Colonic mucosa (tissue), 4 donors: ENCODE results near the gene F12. TPM values are rescaled to one million over a fixed set of nuclear protein-coding genes. Genes with fewer than 3 reads are reported as not detected.

ENCODE experiments used
- DNase-seq: peaks from one replicate; pipeline ENCODE4 v3.0.0-alpha.2; 2020
- H3K27ac ChIP-seq: fragments of 200-600 bp; one replicate; pipeline ENCODE4 v1.8.0; 2021
- H3K27me3 ChIP-seq: fragments of 200-600 bp; one replicate; pipeline ENCODE4 v1.8.0; 2021
- H3K36me3 ChIP-seq: fragments of 200-600 bp; one replicate; pipeline ENCODE4 v1.8.0; 2021
- H3K4me1 ChIP-seq: fragments of 200-600 bp; one replicate; pipeline ENCODE4 v1.8.0; 2021; ENCODE audit warnings: mild to moderate bottlenecking
- H3K4me3 ChIP-seq: fragments of 200-600 bp; one replicate; pipeline ENCODE4 v1.8.0; 2021
- H3K9ac ChIP-seq, 2 donors: one replicate each; pipeline ENCODE4 v1.7.0; 2013; ENCODE audit warnings: control low read depth in 2 of 2, low read depth in 2 of 2, low read length in 2 of 2
- H3K9me3 ChIP-seq: fragments of 200-600 bp; one replicate; pipeline ENCODE4 v1.8.0; 2021
- intact Hi-C: fragments of 100-400 bp; cut with DNase I; formaldehyde crosslinking; loops from one replicate; pipeline ENCODE4 v1.14.1; 2022
- total RNA-seq, 2 donors: library from RNA; stranded (reverse); fragmentation: NEBNext Ultra II Directional in 1 of 2; extraction: Animal tissue kit (Norgen Biotek cat#: 25700) in 1 of 2; gene quantifications; one replicate each; pipeline ENCODE4 v1.2.1, GENCODE V29; 2021
- TF ChIP-seq, protein P1 (sequence below): fragments of 200-600 bp; IDR thresholded peaks from one replicate; pipeline ENCODE4 v1.8.0; 2022; ENCODE audit warnings: antibody characterized with exemption, mild to moderate bottlenecking
- donor health status: healthy.
- donor health status: DM: no; HTN: no; CAD: no.
- donor health status: DM: no; HTN: no; CAD: no.

Gene F12
- total RNA-seq, 2 donors from 2014 or later, result 14.7 to 34.0 TPM

DNA sequence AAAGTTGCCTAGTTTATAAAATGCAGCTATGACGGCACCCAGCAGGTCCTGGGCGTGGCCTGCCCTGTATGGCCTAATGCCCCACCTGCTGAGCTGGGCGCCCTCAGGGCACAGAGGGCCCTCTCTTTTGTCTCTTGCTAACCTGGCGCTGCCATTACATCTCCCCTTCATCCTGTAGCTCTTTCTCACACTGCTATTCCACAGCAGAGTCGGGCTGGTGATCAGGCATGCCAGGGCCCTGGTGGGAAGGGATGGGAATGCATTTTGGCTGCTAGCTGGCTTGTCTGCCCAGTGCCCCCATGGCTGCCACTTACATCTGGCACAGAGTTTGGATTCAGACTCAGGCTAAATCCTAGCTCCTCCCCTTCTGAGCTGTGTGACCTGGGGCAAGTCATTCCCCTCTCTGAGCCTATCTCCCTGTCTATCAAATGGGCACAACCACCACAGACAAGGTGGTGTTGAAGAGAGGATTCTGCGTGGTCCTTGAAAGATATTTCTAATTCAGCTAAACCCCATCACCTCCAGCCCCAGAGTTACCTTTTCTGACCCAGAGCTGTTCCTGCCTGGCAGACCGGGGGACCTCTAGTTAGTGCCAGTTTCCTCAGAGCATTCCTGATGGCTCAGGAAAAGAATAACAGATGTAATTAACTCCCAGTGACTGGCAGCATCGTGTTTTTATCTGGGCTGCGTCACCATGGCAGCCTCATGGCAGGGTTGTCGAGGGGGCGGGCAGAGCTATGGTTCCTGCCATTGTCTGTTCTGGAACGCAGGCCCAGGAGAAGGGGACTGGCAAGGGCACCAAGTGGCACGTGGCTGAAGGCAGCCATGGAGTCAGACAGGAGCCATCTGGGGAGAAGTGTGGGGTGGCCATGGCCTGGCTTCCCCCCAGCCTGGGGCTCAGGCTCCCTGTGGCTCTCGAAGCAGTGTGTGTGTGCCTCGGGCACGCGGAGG is 43.6 kb upstream of the F12 start:
- no peaks in the 10 kb centered on the region for H3K9me3 ChIP-seq
- no peaks in the 10 kb centered on the region for H3K36me3 ChIP-seq
- H3K4me1 ChIP-seq, result peaks cover 7% of the 10 kb centered on the region
- no peak for DNase-seq
- H3K27me3 ChIP-seq, result no peaks in the 10 kb centered on the region
- no peak overlapping the region for H3K27ac ChIP-seq
- TF ChIP-seq, protein P1, sequence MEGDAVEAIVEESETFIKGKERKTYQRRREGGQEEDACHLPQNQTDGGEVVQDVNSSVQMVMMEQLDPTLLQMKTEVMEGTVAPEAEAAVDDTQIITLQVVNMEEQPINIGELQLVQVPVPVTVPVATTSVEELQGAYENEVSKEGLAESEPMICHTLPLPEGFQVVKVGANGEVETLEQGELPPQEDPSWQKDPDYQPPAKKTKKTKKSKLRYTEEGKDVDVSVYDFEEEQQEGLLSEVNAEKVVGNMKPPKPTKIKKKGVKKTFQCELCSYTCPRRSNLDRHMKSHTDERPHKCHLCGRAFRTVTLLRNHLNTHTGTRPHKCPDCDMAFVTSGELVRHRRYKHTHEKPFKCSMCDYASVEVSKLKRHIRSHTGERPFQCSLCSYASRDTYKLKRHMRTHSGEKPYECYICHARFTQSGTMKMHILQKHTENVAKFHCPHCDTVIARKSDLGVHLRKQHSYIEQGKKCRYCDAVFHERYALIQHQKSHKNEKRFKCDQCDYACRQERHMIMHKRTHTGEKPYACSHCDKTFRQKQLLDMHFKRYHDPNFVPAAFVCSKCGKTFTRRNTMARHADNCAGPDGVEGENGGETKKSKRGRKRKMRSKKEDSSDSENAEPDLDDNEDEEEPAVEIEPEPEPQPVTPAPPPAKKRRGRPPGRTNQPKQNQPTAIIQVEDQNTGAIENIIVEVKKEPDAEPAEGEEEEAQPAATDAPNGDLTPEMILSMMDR, result no peak
- intact Hi-C loops, result loop anchor here (5.0 kb wide), 1 partner anchor 136 kb away; no protein-coding TSS in a partner anchor
- H3K9ac ChIP-seq, result no peak overlapping the region
- H3K4me3 ChIP-seq, result no peak overlapping the region

- no peaks in the 10 kb centered on the region for H3K27me3 ChIP-seq
- no peaks in the 10 kb centered on the region for H3K9me3 ChIP-seq
- H3K4me1 ChIP-seq, result peaks cover 14% of the 10 kb centered on the region
- no peak overlapping the region for H3K27ac ChIP-seq
- no peak for DNase-seq
- TF ChIP-seq, protein P1, result no peak
- H3K4me3 ChIP-seq, result no peak overlapping the region
- H3K9ac ChIP-seq, result no peak overlapping the region
- H3K36me3 ChIP-seq, result no peaks in the 10 kb centered on the region
- intact Hi-C loops, result loop anchor here (5.0 kb wide), 1 partner anchor 134 kb away; no protein-coding TSS in a partner anchor
Observed at GRCh38 chr5:177450667-177451424, 41.5 kb upstream of the F12 start.

GRCh38 chr5:177449140-177450061 is 40.0 kb upstream of the F12 start:
- intact Hi-C loops, result loop anchor here (5.0 kb wide), 1 partner anchor 132 kb away; no protein-coding TSS in a partner anchor
- Histone ChIP-seq H3K36me3 (no peaks in the 10 kb centered on the region), H3K27me3 (no peaks in the 10 kb centered on the region), H3K9me3 (no peaks in the 10 kb centered on the region), H3K9ac (no peak overlapping the region), H3K27ac (no peak overlapping the region), H3K4me3 (no peak overlapping the region), H3K4me1 (peaks cover 14% of the 10 kb centered on the region)
- TF ChIP-seq, protein P1, result no peak
- DNase-seq, result no peak

DNA sequence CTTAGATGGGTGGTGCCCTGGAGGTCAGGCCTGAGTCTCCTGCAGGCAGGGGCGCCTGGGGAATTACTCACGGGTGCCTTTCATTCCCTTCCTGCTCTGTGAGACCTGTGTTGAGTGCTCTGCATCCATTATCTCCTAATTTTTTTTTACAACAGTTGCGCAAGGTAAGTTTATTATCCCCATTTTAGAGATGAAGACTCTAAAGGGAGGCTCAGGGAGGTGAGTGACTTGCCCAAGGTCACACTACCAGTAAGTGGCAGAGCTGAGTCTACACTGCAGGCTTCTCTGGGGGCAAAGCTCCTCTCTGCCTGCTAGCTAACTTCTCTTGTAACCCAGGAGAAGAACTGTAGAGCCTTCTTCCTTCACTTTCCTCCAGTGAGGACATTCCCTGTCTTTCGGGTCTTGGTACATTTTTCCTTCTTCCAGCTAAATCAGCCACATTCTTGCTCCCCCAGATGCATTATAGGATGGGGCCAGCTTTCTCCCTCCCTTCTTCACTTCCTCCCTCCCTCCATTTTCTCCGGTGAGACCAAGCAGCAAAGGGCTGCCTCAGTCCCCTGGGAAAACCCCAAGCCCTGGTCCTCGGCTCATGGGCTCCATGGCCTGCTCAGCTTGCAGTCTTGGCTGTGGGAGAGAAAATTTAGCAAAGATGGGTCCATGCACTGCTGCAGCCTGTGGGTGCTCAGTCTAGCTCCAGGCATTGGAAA is 39.0 kb upstream of the F12 start:
- no peak overlapping the region for H3K27ac ChIP-seq
- DNase-seq, result no peak
- no peak overlapping the region for H3K4me3 ChIP-seq
- TF ChIP-seq, protein P1, result no peak
- H3K36me3 ChIP-seq, result no peaks in the 10 kb centered on the region
- no peak overlapping the region for H3K9ac ChIP-seq
- H3K27me3 ChIP-seq, result no peaks in the 10 kb centered on the region
- peaks cover 8% of the 10 kb centered on the region for H3K4me1 ChIP-seq
- intact Hi-C loops, result no loop called here
- H3K9me3 ChIP-seq, result no peaks in the 10 kb centered on the region
